Adipocyte (in vitro differentiated cells): Measurements from ENCODE around the gene SPRED1.
A peak's percentile ranks its signal among the peaks of the same experiment; 100 is the strongest.

Experiments used
- DNase-seq: peaks from one replicate; pipeline ENCODE4 v3.0.0-alpha.2; 2015; ENCODE audit warnings: low read depth
- H3K27me3 ChIP-seq: replicated peaks from 2 replicates; pipeline ENCODE4 v1.7.0; 2013; ENCODE audit warnings: mild to moderate bottlenecking, low read length, moderate library complexity; ENCODE audit not compliant: control insufficient read depth, insufficient read depth
- H3K36me3 ChIP-seq: 2 replicates; pipeline ENCODE4 v1.7.0; 2013; ENCODE audit warnings: low read length, mild to moderate bottlenecking, moderate library complexity; ENCODE audit not compliant: control insufficient read depth, insufficient read depth, severe bottlenecking
- H3K4me1 ChIP-seq: 2 replicates; pipeline ENCODE4 v1.7.0; 2013; ENCODE audit warnings: mild to moderate bottlenecking, low read length, moderate library complexity; ENCODE audit not compliant: control insufficient read depth, insufficient read depth
- H3K4me3 ChIP-seq: 2 replicates; pipeline ENCODE4 v1.7.0; 2013; ENCODE audit warnings: mild to moderate bottlenecking, low read length, moderate library complexity
- H3K9ac ChIP-seq: 2 replicates; pipeline ENCODE4 v1.7.0; 2013; ENCODE audit warnings: mild to moderate bottlenecking, low read length, moderate library complexity
- H3K9me3 ChIP-seq: 2 replicates; pipeline ENCODE4 v1.7.0; 2013; ENCODE audit warnings: mild to moderate bottlenecking, low read length, moderate library complexity; ENCODE audit not compliant: control insufficient read depth

SPRED1 gene

DNA sequence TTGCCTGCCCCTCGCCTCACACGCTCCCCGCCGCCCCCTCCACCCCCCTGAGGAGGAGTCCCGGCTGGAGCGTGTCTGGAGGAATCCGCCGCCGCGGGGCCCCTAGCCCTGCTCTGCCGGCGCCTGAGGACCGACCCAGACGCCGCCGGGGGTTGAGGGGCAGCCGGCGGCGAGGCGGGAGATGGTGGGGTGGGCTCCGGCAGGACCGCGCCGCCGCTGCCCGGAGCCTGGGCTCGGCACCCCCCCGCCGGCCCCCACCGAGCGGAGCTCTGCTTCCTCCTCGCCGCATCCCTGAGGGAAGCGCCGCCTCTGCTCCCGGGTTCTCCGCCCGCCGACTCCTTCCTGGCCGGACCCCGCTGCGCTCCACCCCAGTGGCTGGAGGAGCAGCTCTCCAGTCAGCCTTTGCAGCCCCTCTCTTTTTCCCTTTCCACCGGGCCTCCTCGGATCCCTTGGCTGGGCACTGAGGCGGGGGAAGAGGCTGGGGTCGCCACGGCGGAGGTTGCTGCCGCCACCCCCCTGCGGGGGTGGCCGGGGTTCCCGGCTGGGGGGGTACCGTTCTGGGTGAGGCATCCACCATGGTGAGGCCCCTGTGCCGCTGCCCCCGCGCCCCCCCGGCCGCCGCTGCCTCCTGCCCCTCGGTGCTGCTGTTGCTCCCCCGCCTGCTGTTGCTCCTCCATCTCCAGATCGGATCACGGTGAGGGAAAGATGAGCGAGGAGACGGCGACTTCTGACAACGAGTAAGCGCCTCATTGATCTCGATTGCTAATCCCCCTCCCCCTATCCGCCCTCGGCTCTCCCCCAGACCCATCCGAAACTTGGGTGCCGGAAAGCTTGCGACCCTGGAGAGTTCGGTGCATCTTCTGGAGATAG lies at the start of gene SPRED1:
SPRED1 (plus strand) TSS at position 356 of the 870 bp plus-strand sequence; CDS start at position 706, 350 bp downstream.
- peak within 1 kb of the TSS; percentile 89 for H3K9ac ChIP-seq
- no peaks in the 10 kb centered on the region for H3K36me3 ChIP-seq
- peak within 1 kb of the TSS; percentile 84 for H3K4me3 ChIP-seq
- H3K4me1 ChIP-seq: peaks cover 35% of the 10 kb centered on the region
- peak; percentile 82 for DNase-seq
- no peaks in the 10 kb centered on the region for H3K9me3 ChIP-seq
- no peaks in the 10 kb centered on the region for H3K27me3 ChIP-seq

DNA sequence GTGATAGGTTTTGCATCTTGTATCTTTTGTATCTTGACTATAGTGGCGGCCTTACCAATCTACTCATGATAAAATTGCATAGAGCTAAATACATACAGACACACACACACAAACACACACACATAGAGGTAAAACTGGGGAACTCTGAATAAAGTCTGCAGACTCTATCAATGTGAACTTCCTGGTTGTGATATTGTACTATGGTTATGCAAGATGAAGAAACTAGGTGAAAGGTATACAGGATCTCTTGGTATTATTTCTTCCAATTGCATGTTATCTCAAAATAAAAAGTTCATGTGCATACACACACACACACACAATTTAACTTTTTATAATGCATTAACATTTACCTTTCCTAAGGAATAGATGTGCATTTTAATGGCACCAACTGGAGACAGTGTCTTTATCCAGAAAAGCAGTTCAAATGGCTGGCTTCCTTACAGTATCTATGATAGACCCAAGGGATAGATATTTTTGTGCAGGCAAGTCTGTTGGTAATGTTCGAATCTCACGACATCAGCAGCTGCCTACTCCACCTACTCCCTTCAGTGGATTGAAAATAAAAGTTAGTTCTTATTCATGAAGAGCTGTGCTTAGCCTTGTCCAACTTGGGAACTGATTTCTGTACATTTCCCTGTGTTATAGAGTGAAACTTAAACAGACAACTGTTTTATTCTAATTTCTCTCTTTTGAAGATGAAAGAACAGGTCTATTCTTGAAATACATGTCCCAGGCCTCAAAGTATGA lies 46.9 kb upstream of the SPRED1 start:
- Histone ChIP-seq H3K4me3 (no peak overlapping the region), H3K9ac (no peak overlapping the region), H3K9me3 (no peaks in the 10 kb centered on the region), H3K36me3 (no peaks in the 10 kb centered on the region), H3K4me1 (peaks cover 33% of the 10 kb centered on the region), H3K27me3 (no peaks in the 10 kb centered on the region)
- DNase-seq: no peak

DNA sequence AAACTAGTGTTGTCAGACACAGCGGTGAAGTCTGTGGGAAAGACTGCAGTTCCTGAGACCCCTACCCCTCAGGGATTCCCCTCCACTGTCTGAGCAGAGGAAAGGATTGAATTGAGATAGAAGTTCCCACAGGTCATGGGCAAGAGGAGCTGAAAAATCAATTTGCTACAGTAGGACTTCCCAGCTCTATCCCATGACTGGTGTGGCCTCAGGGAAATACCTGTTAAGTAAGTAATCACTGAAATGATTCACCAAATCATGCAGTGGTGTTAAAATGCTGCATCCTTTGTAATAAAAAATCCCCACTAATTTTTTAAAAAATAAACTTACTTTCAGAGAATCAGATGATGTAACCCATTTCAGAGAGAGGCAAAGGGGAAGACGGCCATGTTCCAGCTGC lies 45.0 kb upstream of the SPRED1 start:
- H3K4me3 ChIP-seq: no peak overlapping the region
- H3K9me3 ChIP-seq: no peaks in the 10 kb centered on the region
- no peaks in the 10 kb centered on the region for H3K36me3 ChIP-seq
- H3K27me3 ChIP-seq: no peaks in the 10 kb centered on the region
- no peak overlapping the region for H3K9ac ChIP-seq
- DNase-seq: no peak
- peaks cover 21% of the 10 kb centered on the region for H3K4me1 ChIP-seq

DNA sequence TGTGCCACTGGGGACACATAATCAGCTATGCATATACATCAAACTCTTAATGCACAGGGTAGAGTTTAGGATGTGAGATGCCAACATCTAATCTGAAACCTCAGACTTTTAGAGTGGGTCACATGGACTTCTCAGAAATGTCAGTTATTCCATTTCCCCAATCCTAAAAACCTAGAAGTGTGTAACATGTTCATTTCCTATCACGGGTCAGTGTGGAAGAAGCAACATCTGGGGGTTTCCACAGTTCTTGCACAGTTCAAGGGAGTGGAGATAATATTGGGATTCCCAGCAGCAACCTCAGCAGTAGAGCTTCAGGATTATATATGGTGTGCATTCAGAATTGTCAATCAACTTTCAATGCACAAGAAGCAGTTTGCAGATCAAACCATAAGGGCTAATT lies 44.4 kb upstream of the SPRED1 start:
- Histone ChIP-seq H3K4me3 (no peak overlapping the region), H3K27me3 (no peaks in the 10 kb centered on the region), H3K9ac (no peak overlapping the region), H3K4me1 (peaks cover 18% of the 10 kb centered on the region), H3K36me3 (no peaks in the 10 kb centered on the region), H3K9me3 (no peaks in the 10 kb centered on the region)
- no peak for DNase-seq

DNA sequence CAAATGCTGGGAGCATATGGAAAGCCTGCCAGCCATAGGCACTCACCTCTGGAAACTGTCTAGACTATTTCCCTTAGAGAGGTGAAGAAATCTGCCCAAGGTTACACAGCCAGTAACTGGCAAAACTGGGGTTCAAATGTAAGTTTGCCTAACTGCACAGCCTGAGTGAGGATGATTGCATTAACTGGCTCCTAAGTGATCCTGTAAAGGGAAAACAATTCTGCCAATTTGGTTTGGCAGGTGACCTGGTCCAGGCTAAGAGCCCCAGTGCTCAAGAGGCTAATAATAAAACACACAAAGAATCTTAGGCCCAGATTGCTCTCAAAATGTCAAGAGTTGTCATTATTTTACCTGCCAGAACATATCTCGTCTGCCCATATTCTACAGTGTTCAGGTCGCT lies 43.9 kb upstream of the SPRED1 start:
- Histone ChIP-seq H3K27me3 (no peaks in the 10 kb centered on the region), H3K4me1 (peaks cover 18% of the 10 kb centered on the region), H3K36me3 (no peaks in the 10 kb centered on the region), H3K4me3 (no peak overlapping the region), H3K9ac (no peak overlapping the region), H3K9me3 (no peaks in the 10 kb centered on the region)
- DNase-seq: no peak

DNA sequence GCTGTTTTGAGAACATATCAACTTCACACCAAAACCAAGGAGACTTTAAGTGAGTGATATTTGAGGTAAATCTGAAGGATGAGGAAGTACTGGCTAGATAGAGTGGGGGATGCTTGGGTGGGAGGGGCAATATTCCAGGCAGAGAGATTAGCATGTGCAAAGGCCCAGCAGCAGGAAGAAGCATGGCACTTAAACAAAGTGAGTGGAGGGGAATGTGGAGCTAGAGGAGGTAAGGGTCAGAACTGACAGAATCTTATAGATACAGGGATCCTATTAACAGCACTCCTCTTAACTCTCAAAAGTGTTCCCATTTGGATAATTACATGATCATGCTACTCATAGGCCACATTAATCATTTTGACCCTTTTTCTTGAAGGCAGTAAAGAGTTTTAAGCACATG lies 41.4 kb upstream of the SPRED1 start:
- H3K36me3 ChIP-seq: no peaks in the 10 kb centered on the region
- no peaks in the 10 kb centered on the region for H3K27me3 ChIP-seq
- no peak for DNase-seq
- peaks cover 6% of the 10 kb centered on the region for H3K4me1 ChIP-seq
- no peaks in the 10 kb centered on the region for H3K9me3 ChIP-seq
- no peak overlapping the region for H3K4me3 ChIP-seq
- no peak overlapping the region for H3K9ac ChIP-seq

DNA sequence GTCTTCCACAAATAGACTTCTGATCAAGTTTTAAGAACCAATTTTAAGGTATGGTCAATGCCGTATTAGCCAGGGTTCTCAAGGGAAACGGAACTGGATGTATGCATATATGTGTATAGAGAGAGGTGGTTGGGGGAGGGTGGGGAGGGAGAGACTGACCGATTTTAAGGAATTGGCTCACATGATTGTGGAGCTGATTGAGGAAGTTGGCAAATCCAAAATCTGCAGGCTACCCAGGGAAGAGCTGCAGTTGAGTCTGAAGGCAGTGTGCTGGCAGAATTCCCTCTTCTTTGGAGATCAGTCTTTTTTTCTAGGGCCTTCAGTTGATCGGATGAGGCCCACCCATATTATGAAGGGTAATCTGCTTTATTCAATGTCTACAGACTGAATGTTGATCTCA lies 40.8 kb upstream of the SPRED1 start:
- H3K4me1 ChIP-seq: peaks cover 5% of the 10 kb centered on the region
- H3K9me3 ChIP-seq: no peaks in the 10 kb centered on the region

DNA sequence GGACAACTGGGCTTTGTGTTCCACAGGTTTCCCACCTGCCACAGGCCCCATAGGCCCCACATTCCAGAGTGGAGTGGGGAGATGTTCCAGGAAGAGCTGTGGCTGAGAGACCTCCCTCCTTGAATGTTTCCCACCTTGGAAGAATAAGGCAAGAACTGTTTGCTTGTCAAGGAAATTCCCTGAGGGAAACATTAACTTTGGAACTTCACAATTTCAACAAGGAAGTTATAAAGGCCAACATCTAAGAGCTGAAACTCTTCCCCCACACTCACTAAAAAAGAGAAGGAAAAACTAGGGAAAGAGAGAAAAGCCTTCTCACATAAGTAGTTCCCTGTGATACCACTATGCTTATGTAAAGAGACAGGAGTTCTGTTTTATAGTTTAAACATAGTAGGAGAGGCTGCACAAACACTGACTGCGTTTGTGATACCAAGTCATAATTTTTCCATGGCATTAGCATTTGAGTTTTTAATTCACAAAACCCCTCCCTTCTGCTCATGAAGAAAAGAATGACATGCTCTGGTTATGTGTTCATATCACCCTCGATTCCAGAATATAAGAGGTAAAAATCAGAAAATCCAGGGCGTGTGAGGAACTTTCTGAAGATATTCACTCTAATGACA lies 39.8 kb upstream of the SPRED1 start:
- DNase-seq: no peak
- Histone ChIP-seq H3K36me3 (no peaks in the 10 kb centered on the region), H3K4me3 (no peak overlapping the region), H3K27me3 (no peaks in the 10 kb centered on the region), H3K9ac (no peak overlapping the region), H3K9me3 (no peaks in the 10 kb centered on the region), H3K4me1 (peaks cover 5% of the 10 kb centered on the region)

More for the DNA sequence above, 40.8 kb upstream of the SPRED1 start:
- no peak overlapping the region for H3K9ac ChIP-seq
- no peaks in the 10 kb centered on the region for H3K27me3 ChIP-seq
- no peak overlapping the region for H3K4me3 ChIP-seq
- no peaks in the 10 kb centered on the region for H3K36me3 ChIP-seq
- DNase-seq: no peak

DNA sequence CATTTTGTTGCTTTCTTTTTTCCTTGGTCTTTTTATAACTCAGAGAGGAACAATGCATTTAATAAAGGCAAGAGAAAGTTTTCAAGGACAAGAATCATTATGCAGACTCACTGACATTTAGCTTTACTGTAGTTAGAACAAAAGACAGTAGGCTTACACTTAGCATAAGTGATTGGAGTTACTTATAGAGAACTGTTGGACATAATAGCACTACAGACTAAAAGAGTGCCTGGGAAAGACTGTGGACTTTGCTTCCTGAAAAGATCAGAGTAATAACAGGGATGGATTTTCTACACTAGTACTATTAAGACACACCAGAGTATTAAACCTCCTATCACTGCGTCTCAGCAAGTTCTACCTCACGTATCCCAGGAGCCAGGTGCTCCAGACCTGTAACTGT lies 39.3 kb upstream of the SPRED1 start:
- Histone ChIP-seq H3K9ac (no peak overlapping the region), H3K36me3 (no peaks in the 10 kb centered on the region), H3K27me3 (no peaks in the 10 kb centered on the region), H3K4me1 (peaks cover 10% of the 10 kb centered on the region), H3K4me3 (no peak overlapping the region), H3K9me3 (no peaks in the 10 kb centered on the region)
- no peak for DNase-seq

DNA sequence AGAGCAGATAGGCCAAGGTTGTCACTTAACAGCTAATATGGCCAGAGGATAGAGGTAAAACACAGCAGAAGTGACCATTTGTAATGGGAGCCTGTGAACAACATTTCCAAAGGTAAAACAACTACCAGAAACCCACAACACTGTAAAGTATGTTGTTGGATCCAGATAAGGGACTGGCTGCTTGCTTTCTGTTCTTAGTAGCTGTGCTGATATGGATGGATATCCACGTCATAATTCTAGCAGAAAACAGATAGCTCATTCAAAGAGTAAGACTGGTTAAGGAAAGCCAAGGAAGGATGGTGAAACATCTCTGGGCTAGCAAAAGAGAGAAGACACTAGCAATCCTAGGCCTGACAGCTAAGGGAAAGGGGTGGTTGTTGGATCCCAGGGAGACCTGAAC lies 36.9 kb upstream of the SPRED1 start:
- Histone ChIP-seq H3K4me3 (no peak overlapping the region), H3K27me3 (no peaks in the 10 kb centered on the region), H3K9ac (no peak overlapping the region), H3K4me1 (peaks cover 15% of the 10 kb centered on the region), H3K36me3 (no peaks in the 10 kb centered on the region), H3K9me3 (no peaks in the 10 kb centered on the region)
- no peak for DNase-seq

DNA sequence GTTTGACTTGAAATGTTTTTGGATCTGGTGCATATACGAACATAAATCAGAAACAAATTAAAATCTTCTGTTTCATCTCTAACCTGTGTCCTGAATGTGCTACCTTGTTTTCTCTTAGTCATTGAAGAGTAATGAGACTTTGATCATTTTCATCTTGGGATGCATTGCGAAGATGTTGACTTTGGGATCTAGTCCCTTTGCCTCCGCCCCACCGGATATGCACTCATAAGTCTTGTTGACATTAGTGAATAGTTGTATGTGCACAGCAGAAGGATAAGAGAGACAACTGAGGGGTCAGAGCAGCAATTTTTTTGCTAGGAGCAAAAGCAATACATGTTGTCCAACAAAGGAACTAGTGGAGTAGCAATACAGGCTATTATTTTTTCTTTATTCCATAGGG lies 35.9 kb upstream of the SPRED1 start:
- H3K9ac ChIP-seq: no peak overlapping the region
- DNase-seq: no peak
- no peaks in the 10 kb centered on the region for H3K27me3 ChIP-seq
- H3K4me1 ChIP-seq: peaks cover 15% of the 10 kb centered on the region
- no peaks in the 10 kb centered on the region for H3K9me3 ChIP-seq
- H3K4me3 ChIP-seq: no peak overlapping the region
- no peaks in the 10 kb centered on the region for H3K36me3 ChIP-seq
